Calu3 (cell line): ENCODE measurements around the gene CRTAC1. TPM values are rescaled to one million over a fixed set of nuclear protein-coding genes. Genes with fewer than 3 reads are reported as not detected.
A peak's percentile ranks its signal among the peaks of the same experiment; 100 is the strongest.

Experiments
- BruUV-seq: library from RNA; stranded (reverse); fragments of 400-500 nt; replicated peaks from 2 replicates; lab custom pipeline; 2021; lab: Mats Ljungman, UMichigan
- CTCF ChIA-PET: fragments of 300-600 bp; sonication (Branson Sonifier 250); formaldehyde crosslinking; loops from one replicate; lab custom pipeline; 2022; ENCODE audit warnings: antibody characterized with exemption; lab: Charles Lee
- DNase-seq: peaks from one replicate; pipeline ENCODE4 v3.0.0; 2022
- H3K27ac Mint-ChIP-seq: one replicate; pipeline ENCODE4 v1.8.0; 2022; ENCODE audit warnings: mixed read lengths; ENCODE audit not compliant: unreplicated experiment
- H3K27me3 Mint-ChIP-seq: one replicate; pipeline ENCODE4 v1.8.0; 2022; ENCODE audit warnings: mixed read lengths; ENCODE audit not compliant: unreplicated experiment
- H3K36me3 Mint-ChIP-seq: one replicate; pipeline ENCODE4 v1.8.0; 2022; ENCODE audit warnings: mild to moderate bottlenecking, moderate library complexity, mixed read lengths; ENCODE audit not compliant: insufficient read depth, unreplicated experiment
- H3K4me1 Mint-ChIP-seq: one replicate; pipeline ENCODE4 v1.8.0; 2022; ENCODE audit warnings: mild to moderate bottlenecking, low read depth, mixed read lengths; ENCODE audit not compliant: unreplicated experiment
- H3K4me3 Mint-ChIP-seq: one replicate; pipeline ENCODE4 v1.8.0; 2022; ENCODE audit warnings: mild to moderate bottlenecking, low read depth, moderate library complexity, mixed read lengths; ENCODE audit not compliant: unreplicated experiment
- H3K9me3 Mint-ChIP-seq: one replicate; pipeline ENCODE4 v1.8.0; 2022; ENCODE audit warnings: low read depth, mixed read lengths; ENCODE audit not compliant: unreplicated experiment
- CTCF ChIP-seq: fragments of 200-600 bp; IDR thresholded peaks from one replicate; pipeline ENCODE4 v1.8.0; 2022; ENCODE audit warnings: antibody characterized with exemption; ENCODE audit not compliant: unreplicated experiment
- intact Hi-C: fragments of 100-400 bp; cut with micrococcal nuclease; formaldehyde crosslinking; loops from one replicate; pipeline ENCODE4 v1.10.0; 2022; ENCODE audit not compliant: unreplicated experiment
- total RNA-seq: library from RNA; stranded (reverse); gene quantifications from 2 replicates; pipeline ENCODE4 v1.2.3, GENCODE V29; 2022

CRTAC1 gene
- total RNA-seq, 1 experiment from 2014 or later, result not detected

- Mint-ChIP-seq H3K4me1 (peaks cover 28% of the 10 kb centered on the region), H3K36me3 (peaks cover 6% of the 10 kb centered on the region), H3K9me3 (no peaks in the 10 kb centered on the region), H3K27ac (no peak overlapping the region), H3K4me3 (no peak overlapping the region), H3K27me3 (no peaks in the 10 kb centered on the region)
- TF ChIP-seq CTCF, result no peak
- BruUV-seq, result no TSS peak
- CTCF ChIA-PET, result no interaction called here
- intact Hi-C loops, result no loop called here
- no peak for DNase-seq
Measured at GRCh38 chr10:97883092-97883485, 147.3 kb downstream of the CRTAC1 start.

DNA sequence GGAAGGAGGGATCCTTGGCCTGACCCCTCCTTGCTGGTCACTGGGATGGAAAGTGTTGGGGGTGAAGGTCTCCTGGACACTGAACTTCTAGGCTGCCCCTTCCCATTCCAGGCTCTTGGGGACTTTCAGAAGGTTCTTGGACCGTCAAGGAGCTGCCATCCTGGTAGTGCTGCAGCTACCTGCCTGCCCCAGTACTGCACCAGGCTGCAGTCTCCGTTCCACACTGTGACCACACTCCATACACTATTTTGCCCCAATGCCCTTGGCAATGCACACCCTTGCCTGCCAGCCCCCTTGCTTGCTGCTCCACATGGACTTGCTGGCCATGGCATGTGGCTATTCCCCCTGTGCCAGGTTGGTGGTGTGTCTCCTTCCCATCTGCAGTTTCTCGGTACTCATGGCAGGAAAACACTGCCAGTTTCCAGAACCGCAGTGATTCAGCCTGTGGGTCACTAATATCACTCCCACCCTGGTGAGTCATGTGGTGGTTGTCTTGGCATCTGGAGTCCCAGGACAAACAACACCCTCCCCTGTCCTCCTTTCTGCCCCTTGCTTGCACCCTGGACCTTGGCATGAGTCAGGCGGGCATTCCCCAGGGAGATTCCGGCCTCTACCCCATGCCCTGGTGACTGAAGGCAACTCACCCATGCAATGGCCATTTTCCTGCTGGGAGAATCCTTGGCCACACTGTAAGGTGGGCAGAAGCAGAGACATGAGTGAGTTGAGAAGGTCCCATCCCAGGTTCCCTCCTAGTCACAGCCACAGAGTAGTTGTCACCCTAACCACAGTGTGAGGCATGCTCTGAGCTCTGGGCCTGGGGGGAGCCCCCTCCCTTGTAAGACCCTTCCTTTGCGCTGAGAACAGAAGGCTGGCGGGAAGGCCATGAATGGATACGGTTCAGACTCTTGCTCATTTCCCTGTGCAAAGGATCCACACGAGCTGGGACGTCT, 148.0 kb downstream of the CRTAC1 start:
- CTCF ChIA-PET, result interaction anchor here (0.6 to 1.2 kb wide), 3 partner anchors 13 to 163 kb away, joined by 3 to 6 read pairs (median 4); no protein-coding TSS in a partner anchor
- peaks cover 6% of the 10 kb centered on the region for H3K36me3 Mint-ChIP-seq
- no TSS peak for BruUV-seq
- DNase-seq, result peak; percentile 89
- peaks cover 23% of the 10 kb centered on the region for H3K4me1 Mint-ChIP-seq
- no peak for TF ChIP-seq CTCF
- H3K27ac Mint-ChIP-seq, result peak overlapping the region; percentile 81
- H3K4me3 Mint-ChIP-seq, result peak overlapping the region; percentile 40
- H3K9me3 Mint-ChIP-seq, result no peaks in the 10 kb centered on the region
- intact Hi-C loops, result no loop called here
- no peaks in the 10 kb centered on the region for H3K27me3 Mint-ChIP-seq

- CTCF ChIA-PET, result no interaction called here
- no peaks in the 10 kb centered on the region for H3K9me3 Mint-ChIP-seq
- no peak for TF ChIP-seq CTCF
- peaks cover 6% of the 10 kb centered on the region for H3K36me3 Mint-ChIP-seq
- H3K27ac Mint-ChIP-seq, result no peak overlapping the region
- intact Hi-C loops, result no loop called here
- H3K27me3 Mint-ChIP-seq, result no peaks in the 10 kb centered on the region
- BruUV-seq, result no TSS peak
- no peak overlapping the region for H3K4me3 Mint-ChIP-seq
- DNase-seq, result no peak
- H3K4me1 Mint-ChIP-seq, result peaks cover 23% of the 10 kb centered on the region
Measured at GRCh38 chr10:97880109-97880508, 150.3 kb downstream of the CRTAC1 start.

DNA sequence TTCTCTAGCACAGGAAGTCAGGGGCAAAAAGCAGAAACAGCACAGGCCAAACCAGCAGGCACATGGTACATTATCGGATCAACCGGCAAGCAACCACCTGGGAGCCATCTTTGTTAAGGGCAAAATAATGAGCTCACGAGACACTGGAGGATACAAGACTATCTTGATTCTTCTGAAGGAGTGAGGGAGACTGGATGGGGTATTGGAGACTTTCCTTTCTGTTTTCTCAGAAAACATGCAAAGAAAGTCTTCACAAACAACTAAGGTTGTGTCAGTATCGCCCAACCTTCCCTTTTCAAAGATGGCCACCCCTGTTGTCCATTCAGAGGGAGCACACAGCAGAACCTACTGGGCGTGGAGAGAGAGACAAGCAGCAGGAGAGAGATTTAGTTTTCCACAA, 151.2 kb downstream of the CRTAC1 start:
- intact Hi-C loops, result no loop called here
- Mint-ChIP-seq H3K4me1 (peaks cover 23% of the 10 kb centered on the region), H3K27me3 (no peaks in the 10 kb centered on the region), H3K4me3 (no peak overlapping the region), H3K9me3 (no peaks in the 10 kb centered on the region), H3K27ac (no peak overlapping the region), H3K36me3 (peaks cover 6% of the 10 kb centered on the region)
- TF ChIP-seq CTCF, result no peak
- CTCF ChIA-PET, result interaction anchor here (0.6 kb wide), 1 partner anchor 139 kb away, joined by 4 read pairs; no protein-coding TSS in a partner anchor
- BruUV-seq, result no TSS peak
- no peak for DNase-seq
